HG02970 (cell line): ENCODE measurements around the gene KAZN.
"Not testable (repeated sequence)": the region's sequence is repeated elsewhere in the genome, so short reads cannot be mapped to it uniquely, and the experiment has no call there.

Experiments
- ATAC-seq: cut with Tn5 transposase; IDR thresholded peaks from one replicate; pipeline ENCODE4 v1.9.1; 2021; ENCODE audit warnings: mild to moderate bottlenecking, moderate library complexity, moderate number of reproducible peaks; ENCODE audit not compliant: unreplicated experiment, low FRiP score

Gene KAZN

GRCh38 chr1:14598498-14599182 lies at the start of gene KAZN:
TSS of gene KAZN (plus strand) at chr1:14598685.
- no peak for ATAC-seq

- no peak for ATAC-seq
These were observed 48.4 kb upstream of the KAZN start for GRCh38 chr1:14549897-14550620.

GRCh38 chr1:14551386-14551785 lies 47.1 kb upstream of the KAZN start:
- ATAC-seq, result no peak

GRCh38 chr1:14552246-14552965 lies 46.1 kb upstream of the KAZN start:
- no peak for ATAC-seq

GRCh38 chr1:14553711-14554110 lies 44.8 kb upstream of the KAZN start:
- no peak for ATAC-seq

- ATAC-seq, result no peak
These were observed 43.4 kb upstream of the KAZN start for GRCh38 chr1:14555091-14555490.

GRCh38 chr1:14561014-14561693 lies 37.3 kb upstream of the KAZN start:
- no peak for ATAC-seq

GRCh38 chr1:14565090-14565489 lies 33.4 kb upstream of the KAZN start:
- ATAC-seq, result no peak

GRCh38 chr1:14567056-14567455 lies 31.4 kb upstream of the KAZN start:
- no peak for ATAC-seq

- no peak for ATAC-seq
These were observed 30.6 kb upstream of the KAZN start for GRCh38 chr1:14567903-14568302.

GRCh38 chr1:14568716-14569355 lies 29.6 kb upstream of the KAZN start:
- ATAC-seq, result no peak

- no peak for ATAC-seq
These were observed 28.0 kb upstream of the KAZN start for GRCh38 chr1:14570514-14570913.

- ATAC-seq, result no peak
These were observed 26.4 kb upstream of the KAZN start for GRCh38 chr1:14571810-14572767.

- no peak for ATAC-seq
These were observed 25.6 kb upstream of the KAZN start for GRCh38 chr1:14572861-14573260.

GRCh38 chr1:14576155-14576554 lies 22.3 kb upstream of the KAZN start:
- ATAC-seq, result no peak

- ATAC-seq, result no peak
These were observed 21.2 kb upstream of the KAZN start for GRCh38 chr1:14577261-14577660.

- no peak for ATAC-seq
These were observed 20.3 kb upstream of the KAZN start for GRCh38 chr1:14578156-14578555.

GRCh38 chr1:14580295-14580694 lies 18.2 kb upstream of the KAZN start:
- not testable (repeated sequence) for ATAC-seq

- no peak for ATAC-seq
These were observed 17.5 kb upstream of the KAZN start for GRCh38 chr1:14580986-14581385.
